Small intestine (tissue), 7 donors: ENCODE measurements around the gene SYNPO. TPM values are rescaled to one million over a fixed set of nuclear protein-coding genes. Genes with fewer than 3 reads are reported as not detected.

Source experiments
- DNase-seq, 2 donors: peaks; one replicate each; pipeline versions ENCODE4 v3.0.0 to v3.0.0-alpha.2; 2013
- FAIRE-seq: peaks from 2 replicates; lab custom pipeline; 2012; peaks lifted over from hg19 to GRCh38; lab: Jason Lieb, UNC
- H3K27ac ChIP-seq, 3 donors: one replicate each; pipeline ENCODE4 v1.5.1; 2013; ENCODE audit warnings: low read length in 2 of 3, mild to moderate bottlenecking in 2 of 3, control low read depth in 1 of 3, inconsistent platforms in 1 of 3, low read depth in 1 of 3, moderate library complexity in 1 of 3
- H3K27me3 ChIP-seq, 3 donors: one replicate each; pipeline ENCODE4 v1.6.1; 2013; ENCODE audit warnings: low read length in 3 of 3, inconsistent platforms in 1 of 3; ENCODE audit not compliant: control insufficient read depth in 3 of 3, insufficient read depth in 3 of 3
- H3K36me3 ChIP-seq, 3 donors: one replicate each; pipeline ENCODE4 v1.6.1; 2013; ENCODE audit warnings: low read length in 3 of 3, inconsistent platforms in 1 of 3, low read depth in 1 of 3, mild to moderate bottlenecking in 1 of 3, moderate library complexity in 1 of 3; ENCODE audit not compliant: control insufficient read depth in 3 of 3, insufficient read depth in 2 of 3
- H3K4me1 ChIP-seq, 3 donors: one replicate each; pipeline ENCODE4 v1.6.1; 2013; ENCODE audit warnings: low read length in 2 of 3, inconsistent platforms in 1 of 3, low read depth in 1 of 3, mild to moderate bottlenecking in 1 of 3, moderate library complexity in 1 of 3; ENCODE audit not compliant: control insufficient read depth in 3 of 3, insufficient read depth in 2 of 3
- H3K4me3 ChIP-seq, 3 donors: one replicate each; pipeline ENCODE4 v1.5.1; 2013; ENCODE audit warnings: low read length in 3 of 3, control low read depth in 1 of 3, inconsistent platforms in 1 of 3, low read depth in 1 of 3, mild to moderate bottlenecking in 1 of 3, moderate library complexity in 1 of 3
- H3K9me3 ChIP-seq, 2 donors: one replicate each; pipeline ENCODE4 v1.6.1; 2013; ENCODE audit warnings: low read depth in 1 of 2, low read length in 1 of 2; ENCODE audit not compliant: control insufficient read depth in 2 of 2, insufficient read depth in 1 of 2
- WGBS, 3 donors: extraction: QIAGEN DNeasy Blood & Tissue Kit; methylation state at CpG; one replicate each; pipeline ENCODE4 v1.1.7; 2013; 5-methylcytosine and 5-hydroxymethylcytosine counted together
- polyA plus RNA-seq, 4 donors: library from polyadenylated mRNA; stranded (reverse) in 3 of 4; unstranded in 1 of 4; fragments of 200-250 nt in 3 of 4; fragments of 120-200 nt in 1 of 4; gene quantifications; one replicate each; pipeline versions ENCODE4 v1.2.1 to v1.2.3, GENCODE V29; 2013
- donor health status: healthy with polysubstance abuse.
- donor health status: control.
- donor health status: control.
- donor health status: Bipolar disorder and iron deficiency.
- donor health status: healthy.

Gene SYNPO
- polyA plus RNA-seq, 4 donors: 23.2 to 44.0 (median 30.3) TPM

DNA sequence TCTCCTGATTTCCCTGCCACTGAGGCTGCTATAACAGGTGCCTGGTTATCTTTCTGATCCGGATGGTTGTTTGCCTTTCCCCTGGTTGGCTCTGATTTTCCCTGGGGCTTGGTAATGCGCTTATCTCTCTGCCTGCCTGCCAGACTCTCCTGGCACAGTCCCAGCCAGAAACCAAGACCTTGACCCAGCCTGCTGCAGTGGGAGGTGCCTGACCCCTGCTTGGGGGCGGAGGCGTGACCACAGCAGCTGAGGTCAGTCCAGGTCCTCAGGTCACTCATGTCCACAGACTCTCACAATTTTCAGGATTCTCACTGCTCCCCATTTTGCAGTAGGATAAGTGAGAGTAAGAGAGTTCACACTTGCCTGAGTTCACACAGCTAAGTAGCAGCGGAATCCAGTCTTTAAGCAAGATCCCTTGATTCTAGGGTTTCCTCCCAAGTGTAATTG, 24.4 kb upstream of the SYNPO start:
- Histone ChIP-seq H3K4me1 (peaks cover 15 to 56% (median 37%) of the 10 kb centered on the region in 3 donors), H3K4me3 (no peak overlapping the region), H3K36me3 (peaks cover 0 to 72% (median 8%) of the 10 kb centered on the region in 3 donors), H3K27me3 (no peaks in the 10 kb centered on the region), H3K9me3 (no peaks in the 10 kb centered on the region), H3K27ac (peak overlapping the region; percentile 12 to 71 (median 67))
- FAIRE-seq: no peak
- DNase-seq: peak; percentile 37 to 88
- 12 to 40% (median 27%) methylated on average over 5 of the region's 5 CpGs for WGBS, 3 donors

DNA sequence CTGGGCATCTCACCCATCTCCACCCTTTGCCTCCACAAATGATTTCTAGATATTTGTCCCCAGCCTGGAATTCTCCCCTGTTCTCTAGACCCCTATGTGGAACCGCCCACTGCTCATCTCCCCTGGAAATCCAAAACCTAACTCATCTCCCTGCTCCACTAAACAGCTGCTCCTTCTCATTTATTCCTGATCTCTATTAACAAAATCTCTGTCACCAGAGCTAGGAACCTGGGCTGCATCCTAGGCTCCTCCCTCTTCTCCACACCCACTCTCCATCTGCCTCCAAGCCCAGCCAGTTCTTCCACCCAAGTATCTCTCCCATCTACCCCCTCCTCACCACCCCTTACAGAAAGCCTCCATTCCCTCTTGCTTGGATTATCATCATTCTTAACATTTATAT, 24.0 kb upstream of the SYNPO start:
- FAIRE-seq (no peak), DNase-seq (no peak)
- 42 to 84% (median 79%) methylated on average over 1 of the region's 1 CpG for WGBS, 3 donors
- Histone ChIP-seq H3K4me1 (peaks cover 15 to 51% (median 32%) of the 10 kb centered on the region in 3 donors), H3K27ac (peak overlapping the region; percentile 12 to 71 (median 27)), H3K9me3 (no peaks in the 10 kb centered on the region), H3K4me3 (no peak overlapping the region), H3K27me3 (no peaks in the 10 kb centered on the region), H3K36me3 (peaks cover 0 to 74% (median 8%) of the 10 kb centered on the region in 3 donors)

DNA sequence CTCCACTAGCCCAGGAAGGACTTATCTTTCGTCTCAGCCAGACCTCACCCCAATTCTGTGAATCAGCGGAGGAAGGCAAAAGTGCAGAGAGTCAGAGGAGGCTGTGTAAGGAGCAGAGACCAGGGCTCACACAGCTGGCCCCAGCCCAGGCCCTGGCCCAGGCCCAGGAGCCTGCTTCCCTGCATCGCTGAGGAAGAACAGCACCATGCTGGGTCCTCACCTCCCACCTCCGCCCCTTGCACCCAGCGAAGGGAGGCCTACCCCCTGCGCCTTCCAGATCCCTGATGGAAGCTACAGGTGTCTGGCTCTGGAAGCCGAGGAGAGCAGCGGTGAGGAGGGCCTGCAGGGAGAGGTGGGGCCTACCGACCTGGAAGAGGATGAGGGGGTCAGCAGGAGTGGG, 22.3 kb upstream of the SYNPO start:
- 73 to 91% (median 89%) methylated on average over 6 to 9 of the region's 9 CpGs for WGBS, 3 donors

DNA sequence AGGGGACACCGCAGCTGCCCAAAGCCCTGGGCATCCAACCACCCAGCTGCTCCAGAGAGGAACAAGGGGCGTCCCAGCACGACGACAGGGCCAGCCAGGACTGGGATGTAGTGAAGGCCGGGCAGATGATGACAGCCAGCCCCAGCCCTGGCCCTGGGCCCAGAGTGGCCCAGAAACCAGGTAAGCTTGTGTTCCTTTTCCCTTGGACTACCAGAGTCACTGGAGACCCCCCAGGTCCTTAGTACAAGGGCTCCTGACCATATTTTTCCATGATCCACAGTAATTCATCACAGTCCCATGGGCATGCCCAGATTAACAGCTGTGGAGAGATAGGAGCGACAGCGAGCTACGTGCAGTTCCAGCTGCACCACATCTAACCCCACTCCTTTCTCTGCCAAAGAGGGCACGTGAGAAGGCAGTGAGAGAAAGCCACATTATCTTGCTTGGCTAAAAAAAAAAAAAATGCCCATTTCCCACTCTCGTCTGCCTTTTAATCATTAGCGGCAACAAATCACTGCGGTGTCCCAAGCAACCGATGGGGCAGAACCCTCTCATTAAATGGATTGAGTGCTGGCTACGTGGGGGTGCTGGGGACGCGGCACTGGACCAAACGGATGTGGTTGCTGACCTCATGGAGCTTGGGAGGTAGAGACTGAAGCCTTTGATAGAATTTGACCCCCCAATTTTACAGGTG, 21.7 kb upstream of the SYNPO start:
- H3K36me3 ChIP-seq: peaks cover 0 to 81% (median 8%) of the 10 kb centered on the region in 3 donors
- peak overlapping the region in 2 of 3 donors; percentile 25 to 56 for H3K27ac ChIP-seq
- FAIRE-seq: no peak
- no peaks in the 10 kb centered on the region for H3K9me3 ChIP-seq
- no peak overlapping the region for H3K4me3 ChIP-seq
- DNase-seq: no peak
- 72 to 91% (median 87%) methylated on average over 17 of the region's 17 CpGs for WGBS, 3 donors
- peaks cover 11 to 29% (median 16%) of the 10 kb centered on the region in 3 donors for H3K4me1 ChIP-seq
- no peaks in the 10 kb centered on the region for H3K27me3 ChIP-seq

More for the DNA sequence above, 22.3 kb upstream of the SYNPO start:
- no peak for DNase-seq
- Histone ChIP-seq H3K27ac (peak overlapping the region in 2 of 3 donors; percentile 25 to 56), H3K27me3 (no peaks in the 10 kb centered on the region), H3K9me3 (no peaks in the 10 kb centered on the region), H3K36me3 (peaks cover 0 to 80% (median 8%) of the 10 kb centered on the region in 3 donors), H3K4me1 (peaks cover 15 to 35% (median 22%) of the 10 kb centered on the region in 3 donors), H3K4me3 (no peak overlapping the region)
- no peak for FAIRE-seq

DNA sequence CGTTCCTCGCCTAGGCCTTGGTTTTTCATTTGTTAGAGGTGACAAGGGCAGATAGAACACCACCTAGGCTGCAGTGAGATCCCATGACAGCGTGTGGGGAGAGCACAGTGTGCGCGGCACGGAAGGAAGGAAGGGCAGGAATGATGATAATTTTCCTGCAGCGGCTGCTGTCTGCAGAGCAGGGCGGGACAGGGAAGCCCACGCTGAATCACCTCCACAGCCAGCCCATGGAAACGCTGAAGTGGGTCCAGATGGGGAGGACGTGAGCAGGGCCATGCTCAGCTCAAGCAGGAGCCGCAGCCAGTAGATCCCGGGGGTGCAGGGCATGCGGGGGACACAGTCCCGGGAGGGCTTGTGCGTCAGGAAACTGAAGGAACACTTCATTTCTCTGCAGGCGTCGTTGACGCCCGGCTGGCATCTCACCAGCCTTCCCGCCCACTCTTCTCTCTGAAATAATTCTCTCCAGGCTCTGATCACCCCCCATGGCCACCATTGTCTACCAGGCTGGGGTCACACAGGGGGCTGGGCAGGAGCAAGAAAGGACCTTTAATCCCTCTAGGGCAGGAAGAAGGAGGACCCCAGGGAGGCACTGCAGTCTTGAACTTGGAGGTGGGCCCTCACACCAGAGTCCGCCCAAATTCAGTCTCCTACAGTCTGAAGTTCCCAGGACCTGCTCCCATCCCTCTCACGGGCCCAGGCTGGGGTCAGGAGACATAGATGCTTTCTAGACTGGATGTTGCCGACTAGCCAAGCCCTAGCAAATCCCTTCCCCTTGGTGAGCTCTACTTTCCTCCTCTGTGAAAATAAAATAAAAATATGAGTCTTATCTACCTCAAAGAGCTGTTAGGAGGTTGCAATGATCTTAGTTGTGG, 20.9 kb upstream of the SYNPO start:
- FAIRE-seq (no peak), DNase-seq (no peak)
- Histone ChIP-seq H3K27me3 (no peaks in the 10 kb centered on the region), H3K9me3 (no peaks in the 10 kb centered on the region), H3K4me3 (no peak overlapping the region), H3K27ac (peak overlapping the region in 1 of 3 donors; percentile 56), H3K4me1 (peaks cover 6 to 25% (median 11%) of the 10 kb centered on the region in 3 donors), H3K36me3 (peaks cover 0 to 77% (median 8%) of the 10 kb centered on the region in 3 donors)
- 70 to 89% (median 76%) methylated on average over 22 to 24 of the region's 24 CpGs for WGBS, 3 donors

DNA sequence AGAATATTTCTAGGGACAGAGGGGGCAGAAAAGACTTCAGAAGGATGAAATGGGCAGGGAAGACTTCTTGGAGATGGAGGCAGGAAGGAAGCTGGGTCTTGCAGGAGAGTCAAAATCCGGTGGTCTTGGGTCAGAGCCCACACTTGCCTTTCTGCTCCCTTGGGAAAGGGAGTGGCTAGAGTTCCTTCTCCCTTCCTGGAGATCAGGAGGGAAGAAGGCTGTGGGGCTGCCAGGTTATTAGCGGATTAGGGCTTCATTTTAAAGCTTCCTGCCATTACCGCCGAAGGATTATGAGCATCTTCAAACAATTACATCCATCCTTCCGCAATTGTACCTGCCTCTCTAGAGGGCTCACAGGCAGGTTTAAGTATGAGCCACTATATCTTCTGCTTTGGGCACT, 19.2 kb upstream of the SYNPO start:
- Histone ChIP-seq H3K4me1 (peaks cover 4 to 23% (median 4%) of the 10 kb centered on the region in 3 donors), H3K4me3 (no peak overlapping the region), H3K36me3 (peaks cover 0 to 71% (median 8%) of the 10 kb centered on the region in 3 donors), H3K9me3 (no peaks in the 10 kb centered on the region), H3K27me3 (no peaks in the 10 kb centered on the region), H3K27ac (no peak overlapping the region)
- FAIRE-seq (no peak), DNase-seq (no peak)
- 72 to 84% (median 73%) methylated on average over 5 of the region's 5 CpGs for WGBS, 3 donors

DNA sequence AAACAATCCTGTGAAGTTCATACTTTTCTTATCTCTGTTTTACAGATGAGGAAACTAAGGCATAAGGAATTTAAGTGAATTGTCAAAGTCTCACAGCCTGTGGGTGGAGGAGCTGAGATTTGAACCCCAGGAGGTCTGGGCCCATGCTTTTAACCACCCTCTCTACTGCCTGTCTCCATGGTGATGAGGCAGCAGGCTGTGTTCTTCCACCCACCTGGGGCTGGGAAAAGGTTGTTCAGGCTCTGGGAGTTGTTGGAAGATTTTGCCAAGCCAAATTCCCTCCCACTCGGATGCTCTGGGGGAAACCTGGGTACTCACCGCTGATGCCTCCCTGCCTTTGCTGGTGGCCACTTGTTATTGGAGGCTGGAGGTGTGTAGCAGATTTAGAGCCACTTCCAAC, 18.3 kb upstream of the SYNPO start:
- Histone ChIP-seq H3K27ac (no peak overlapping the region), H3K27me3 (no peaks in the 10 kb centered on the region), H3K4me3 (no peak overlapping the region), H3K4me1 (peaks cover 2 to 29% (median 4%) of the 10 kb centered on the region in 3 donors), H3K36me3 (peaks cover 0 to 73% (median 8%) of the 10 kb centered on the region in 3 donors), H3K9me3 (no peaks in the 10 kb centered on the region)
- FAIRE-seq: no peak
- no peak for DNase-seq
- WGBS, 3 donors: 75 to 89% (median 79%) methylated on average over 2 of the region's 2 CpGs
